Hematopoietic multipotent progenitor cell (in vitro differentiated cells): Measurements from ENCODE around the gene SKIC8. TPM values are rescaled to one million over a fixed set of nuclear protein-coding genes. Genes with fewer than 3 reads are reported as not detected.
A peak's percentile ranks its signal among the peaks of the same experiment; 100 is the strongest.
"Not testable (repeated sequence)": the region's sequence is repeated elsewhere in the genome, so short reads cannot be mapped to it uniquely, and the experiment has no call there.

Experiments used
- DNase-seq, 3 donors: peaks; one replicate each; pipeline ENCODE4 v3.0.0-alpha.2; 2011 to 2015; ENCODE audit warnings: low read depth in 2 of 3, low spot score in 2 of 3
- total RNA-seq: library from RNA; depleted of rRNA; stranded (reverse); fragments of >200 nt; gene quantifications from one replicate; pipeline ENCODE4 v1.2.3, GENCODE V29; 2012

SKIC8 gene
- total RNA-seq, 1 donor, result 57.4 TPM

- DNase-seq, result peak in 1 of 3 donors; percentile 23
Observed at GRCh38 chr15:78263351-78263781, 36.0 kb downstream of the SKIC8 start.

- DNase-seq, result no peak
Observed at GRCh38 chr15:78261062-78261461, 38.3 kb downstream of the SKIC8 start.

- DNase-seq, result no peak
Observed at GRCh38 chr15:78260489-78260888, 38.9 kb downstream of the SKIC8 start.

GRCh38 chr15:78259232-78259631, 40.2 kb downstream of the SKIC8 start:
- no peak for DNase-seq

GRCh38 chr15:78257681-78258080, 41.7 kb downstream of the SKIC8 start:
- no peak for DNase-seq

- no peak for DNase-seq
Observed at GRCh38 chr15:78256044-78256437, 43.4 kb downstream of the SKIC8 start.

- no peak for DNase-seq
Observed at GRCh38 chr15:78255421-78256043, 43.9 kb downstream of the SKIC8 start.

- DNase-seq, result no peak
Observed at GRCh38 chr15:78251136-78251535, 48.3 kb downstream of the SKIC8 start.

GRCh38 chr15:78249131-78249530, 50.3 kb downstream of the SKIC8 start:
- DNase-seq, result no peak

GRCh38 chr15:78247911-78248310, 51.5 kb downstream of the SKIC8 start:
- DNase-seq, result no peak

GRCh38 chr15:78245976-78246620, 53.3 kb downstream of the SKIC8 start:
- DNase-seq, result not testable (repeated sequence)

- not testable (repeated sequence) for DNase-seq
Observed at GRCh38 chr15:78245392-78245791, 54.0 kb downstream of the SKIC8 start.

- peak in 1 of 3 donors; percentile 15 for DNase-seq
Observed at GRCh38 chr15:78244893-78245292, 54.5 kb downstream of the SKIC8 start.

- no peak for DNase-seq
Observed at GRCh38 chr15:78244101-78244500, 55.3 kb downstream of the SKIC8 start.

GRCh38 chr15:78243491-78243941, 55.9 kb downstream of the SKIC8 start:
- no peak for DNase-seq

GRCh38 chr15:78243058-78243457, 56.4 kb downstream of the SKIC8 start:
- DNase-seq, result no peak

- DNase-seq, result peak in 1 of 3 donors; percentile 50
Observed at GRCh38 chr15:78242128-78242527, 57.3 kb downstream of the SKIC8 start.

GRCh38 chr15:78241017-78241416, 58.4 kb downstream of the SKIC8 start:
- peak; percentile 47 to 81 (median 69) for DNase-seq

GRCh38 chr15:78239811-78240210, 59.6 kb downstream of the SKIC8 start:
- no peak for DNase-seq

- DNase-seq, result no peak
Observed at GRCh38 chr15:78237146-78237545, 62.3 kb downstream of the SKIC8 start.

GRCh38 chr15:78236491-78236890, 62.9 kb downstream of the SKIC8 start:
- no peak for DNase-seq

GRCh38 chr15:78234515-78235040, 64.8 kb downstream of the SKIC8 start, which contains the start of gene ACSBG1:
Gene ACSBG1 (minus strand): TSS chr15:78234565. CDS start chr15:78234501, 64 bp downstream.
- DNase-seq, result no peak
